ENCODE data around the gene TCF3.
"Not testable (repeated sequence)": the region's sequence is repeated elsewhere in the genome, so short reads cannot be mapped to it uniquely, and the experiment has no call there.

Gene TCF3

DNA sequence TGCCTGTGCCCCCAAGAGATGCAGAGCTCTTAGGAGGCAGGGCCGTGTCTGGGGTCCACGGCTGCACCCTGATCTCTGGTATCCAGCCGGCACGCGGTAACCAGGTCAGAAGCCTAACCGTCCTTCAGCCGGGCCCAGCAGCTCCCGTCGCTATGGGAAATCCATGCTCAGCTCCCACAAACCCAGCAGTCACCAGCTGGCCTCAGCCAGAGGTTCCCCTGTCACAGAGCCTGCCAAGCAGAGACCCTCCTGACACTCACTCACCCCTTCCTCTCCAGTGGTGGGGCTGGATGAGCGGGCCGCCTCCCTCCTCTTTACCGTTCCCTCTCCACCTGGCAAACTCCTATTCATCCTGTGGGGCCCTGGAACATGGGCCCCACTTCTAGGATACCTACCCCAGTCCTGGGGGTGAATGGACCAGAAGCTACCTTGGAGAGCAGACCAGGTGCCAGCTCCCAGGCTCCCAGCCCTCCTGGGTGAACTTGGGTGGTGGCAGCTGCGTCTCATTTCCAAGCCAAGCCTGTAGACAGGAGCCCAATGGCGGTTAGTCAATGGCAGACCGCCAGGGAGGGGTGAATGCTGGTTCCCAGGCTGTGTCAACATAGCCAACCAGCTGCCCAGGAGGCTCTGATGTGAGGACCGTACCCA, 21.4 kb upstream of the TCF3 start:
- DNase-seq (ENCODE audit: low read depth, low spot score), result no peak
- CTCF ChIA-PET, result interaction anchor here (0.9 to 4.5 kb wide), 20 partner anchors 7 to 175 kb away, joined by 3 to 143 read pairs (median 12); partner anchors contain the start of gene REXO1
- POLR2A ChIA-PET, result interaction anchor here (0.6 kb wide), 1 partner anchor 203 kb away, joined by 3 read pairs; no protein-coding TSS in a partner anchor
- TF ChIP-seq, protein P1, sequence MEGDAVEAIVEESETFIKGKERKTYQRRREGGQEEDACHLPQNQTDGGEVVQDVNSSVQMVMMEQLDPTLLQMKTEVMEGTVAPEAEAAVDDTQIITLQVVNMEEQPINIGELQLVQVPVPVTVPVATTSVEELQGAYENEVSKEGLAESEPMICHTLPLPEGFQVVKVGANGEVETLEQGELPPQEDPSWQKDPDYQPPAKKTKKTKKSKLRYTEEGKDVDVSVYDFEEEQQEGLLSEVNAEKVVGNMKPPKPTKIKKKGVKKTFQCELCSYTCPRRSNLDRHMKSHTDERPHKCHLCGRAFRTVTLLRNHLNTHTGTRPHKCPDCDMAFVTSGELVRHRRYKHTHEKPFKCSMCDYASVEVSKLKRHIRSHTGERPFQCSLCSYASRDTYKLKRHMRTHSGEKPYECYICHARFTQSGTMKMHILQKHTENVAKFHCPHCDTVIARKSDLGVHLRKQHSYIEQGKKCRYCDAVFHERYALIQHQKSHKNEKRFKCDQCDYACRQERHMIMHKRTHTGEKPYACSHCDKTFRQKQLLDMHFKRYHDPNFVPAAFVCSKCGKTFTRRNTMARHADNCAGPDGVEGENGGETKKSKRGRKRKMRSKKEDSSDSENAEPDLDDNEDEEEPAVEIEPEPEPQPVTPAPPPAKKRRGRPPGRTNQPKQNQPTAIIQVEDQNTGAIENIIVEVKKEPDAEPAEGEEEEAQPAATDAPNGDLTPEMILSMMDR (IDR thresholded peaks at IDR 0.05; ENCODE audit: insufficient read depth, low read length, missing control alignments), result no peak
- H3K4me3 ChIP-seq (ENCODE audit: low read depth, low read length), result no peak overlapping the region

DNA sequence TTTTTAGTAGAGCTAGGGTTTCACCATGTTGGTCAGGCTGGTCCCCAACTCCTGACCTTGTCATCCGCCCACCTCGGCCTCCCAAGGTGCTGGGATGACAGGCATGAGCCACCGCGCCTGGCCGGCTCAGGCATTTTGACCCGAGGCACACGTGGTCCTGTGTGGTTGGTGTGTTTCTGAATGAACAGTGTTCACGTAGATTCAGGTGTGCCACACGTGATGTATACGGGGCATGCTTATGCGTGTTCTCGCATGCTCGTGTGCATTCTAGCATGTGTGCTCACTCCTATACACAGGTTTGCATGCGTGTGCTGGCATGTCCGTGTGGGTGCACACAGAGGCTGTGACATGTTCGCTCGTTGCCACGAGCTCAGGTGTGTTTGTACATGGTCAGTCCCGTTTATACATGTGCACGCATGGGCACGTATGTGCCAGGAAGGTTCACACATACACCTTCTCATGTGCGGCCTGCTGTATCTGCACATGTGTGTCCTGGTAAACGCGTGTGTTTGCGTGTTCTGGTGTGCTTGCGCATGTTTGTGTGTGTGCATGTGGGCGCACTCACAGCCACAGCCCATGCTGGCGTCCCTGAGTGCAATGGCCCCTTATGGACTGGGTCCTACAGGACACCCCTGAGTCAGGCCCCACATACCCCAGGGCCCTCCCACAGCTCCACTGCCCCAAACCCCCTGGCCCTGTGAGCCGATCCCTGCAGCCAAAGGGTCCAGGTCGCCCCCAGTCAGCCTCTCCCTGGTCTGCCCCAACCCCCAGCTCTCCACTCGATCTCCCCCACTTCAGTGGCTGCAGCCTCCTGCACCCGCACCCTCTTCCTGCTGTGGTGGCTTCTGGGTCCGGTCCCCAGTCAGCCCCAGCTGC, 20.6 kb upstream of the TCF3 start:
- no peak for DNase-seq (ENCODE audit: low read depth, low spot score)
- TF ChIP-seq, protein P1 (IDR thresholded peaks at IDR 0.05; ENCODE audit: insufficient read depth, low read length, missing control alignments), result no peak
- H3K4me3 ChIP-seq (ENCODE audit: low read depth, low read length), result no peak overlapping the region
- ChIA-PET POLR2A (interaction anchor here (0.6 to 0.7 kb wide), 2 partner anchors 67 to 203 kb away, joined by 3 read pairs; partner anchors contain the start of gene UQCR11), CTCF (interaction anchor here (0.6 to 4.5 kb wide), 60 partner anchors 8 to 200 kb away, joined by 3 to 143 read pairs (median 5); partner anchors contain the start of genes REXO1 and UQCR11)

DNA sequence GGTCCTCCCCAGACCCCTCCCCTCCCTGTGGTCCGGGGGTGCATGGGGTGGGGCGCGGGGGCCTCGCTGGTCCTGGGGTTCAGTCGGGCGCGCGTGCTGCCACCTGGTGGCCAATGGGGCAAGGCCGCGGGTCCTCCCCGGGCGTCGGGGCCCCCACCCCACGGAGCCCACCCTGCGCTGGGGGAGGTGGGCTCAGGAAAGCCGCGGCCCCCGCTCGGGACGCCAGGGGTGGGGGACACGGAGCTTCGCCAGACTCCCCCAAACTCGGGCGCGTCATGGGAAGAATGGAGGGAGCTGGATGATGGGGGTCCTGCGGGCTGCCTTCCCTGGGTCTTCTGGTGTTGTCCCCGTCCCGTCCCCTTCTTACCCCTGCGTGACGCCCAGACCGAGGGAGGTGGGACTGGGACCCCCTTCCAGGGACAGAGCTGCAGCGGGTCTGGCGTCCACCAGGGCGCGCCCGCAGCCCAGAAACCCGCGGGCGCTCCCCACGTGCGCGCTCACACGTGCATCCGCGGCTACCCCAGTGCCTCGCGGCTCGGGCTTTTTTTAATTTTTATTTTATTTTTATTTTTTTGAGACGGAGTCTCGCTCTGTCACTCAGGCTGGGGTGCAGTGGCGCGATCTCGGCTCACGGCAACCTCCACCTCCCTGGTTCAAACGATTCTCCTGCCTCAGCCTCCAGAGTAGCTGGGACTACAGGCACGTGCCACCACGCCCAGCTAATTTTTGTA, 19.8 kb upstream of the TCF3 start:
- ChIA-PET POLR2A (interaction anchor here (0.7 kb wide), 1 partner anchor 66 kb away, joined by 3 read pairs; the partner anchor contains the start of gene UQCR11), CTCF (interaction anchor here (0.6 to 4.5 kb wide), 59 partner anchors 9 to 199 kb away, joined by 3 to 143 read pairs (median 5); partner anchors contain the start of genes REXO1 and UQCR11)
- peak overlapping the region; percentile 42 for H3K4me3 ChIP-seq (ENCODE audit: low read depth, low read length)
- TF ChIP-seq, protein P1 (IDR thresholded peaks at IDR 0.05; ENCODE audit: insufficient read depth, low read length, missing control alignments), result peak; percentile 88
- DNase-seq (ENCODE audit: low read depth, low spot score), result no peak

DNA sequence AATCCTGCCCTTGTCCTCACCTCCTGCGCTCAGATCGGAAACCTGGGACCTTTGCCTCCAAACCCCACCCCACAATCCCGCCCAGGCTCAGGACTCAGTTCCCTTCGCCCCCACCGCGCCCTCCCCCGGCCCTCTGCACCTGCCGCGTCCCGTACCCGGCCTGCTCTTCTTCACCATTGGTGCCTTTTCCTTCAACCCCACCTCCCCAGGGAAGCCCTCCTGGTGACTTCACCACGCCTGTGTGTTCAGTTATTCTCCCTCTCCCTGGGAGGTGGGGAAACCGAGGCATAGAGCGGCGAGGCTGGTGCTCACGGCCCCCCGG, 19.3 kb upstream of the TCF3 start:
- POLR2A ChIA-PET, result no interaction called here
- CTCF ChIA-PET, result interaction anchor here (0.9 to 4.5 kb wide), 43 partner anchors 10 to 198 kb away, joined by 3 to 143 read pairs (median 8); partner anchors contain the start of genes REXO1 and UQCR11
- no peak overlapping the region for H3K4me3 ChIP-seq (ENCODE audit: low read depth, low read length)
- TF ChIP-seq, protein P1 (IDR thresholded peaks at IDR 0.05; ENCODE audit: insufficient read depth, low read length, missing control alignments), result no peak
- DNase-seq (ENCODE audit: low read depth, low spot score), result no peak

DNA sequence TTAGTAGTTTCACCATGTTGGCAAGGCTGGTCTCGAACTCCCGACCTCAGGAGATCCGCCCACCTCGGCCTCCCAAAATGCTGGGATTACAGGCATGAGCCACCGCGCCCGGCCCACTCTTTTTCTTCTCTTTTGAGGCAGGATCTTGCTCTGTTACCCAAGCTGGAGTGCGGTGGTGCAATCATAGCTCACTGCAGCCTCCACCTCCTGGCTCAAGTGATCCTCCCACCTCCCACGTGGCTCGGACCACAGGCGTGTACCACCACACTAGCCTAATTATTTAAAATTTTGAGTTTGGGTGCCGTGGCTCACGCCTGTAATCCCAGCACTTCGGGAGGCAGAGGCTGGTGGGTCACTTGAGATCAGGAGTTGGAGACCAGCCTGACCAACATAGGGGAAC, 18.3 kb upstream of the TCF3 start:
- POLR2A ChIA-PET; DNase-seq (ENCODE audit: low read depth, low spot score); H3K4me3 ChIP-seq (ENCODE audit: low read depth, low read length): not testable (repeated sequence)
- CTCF ChIA-PET, result interaction anchor here (1.1 to 4.5 kb wide), 15 partner anchors 10 to 132 kb away, joined by 3 to 143 read pairs (median 12); no protein-coding TSS in a partner anchor

DNA sequence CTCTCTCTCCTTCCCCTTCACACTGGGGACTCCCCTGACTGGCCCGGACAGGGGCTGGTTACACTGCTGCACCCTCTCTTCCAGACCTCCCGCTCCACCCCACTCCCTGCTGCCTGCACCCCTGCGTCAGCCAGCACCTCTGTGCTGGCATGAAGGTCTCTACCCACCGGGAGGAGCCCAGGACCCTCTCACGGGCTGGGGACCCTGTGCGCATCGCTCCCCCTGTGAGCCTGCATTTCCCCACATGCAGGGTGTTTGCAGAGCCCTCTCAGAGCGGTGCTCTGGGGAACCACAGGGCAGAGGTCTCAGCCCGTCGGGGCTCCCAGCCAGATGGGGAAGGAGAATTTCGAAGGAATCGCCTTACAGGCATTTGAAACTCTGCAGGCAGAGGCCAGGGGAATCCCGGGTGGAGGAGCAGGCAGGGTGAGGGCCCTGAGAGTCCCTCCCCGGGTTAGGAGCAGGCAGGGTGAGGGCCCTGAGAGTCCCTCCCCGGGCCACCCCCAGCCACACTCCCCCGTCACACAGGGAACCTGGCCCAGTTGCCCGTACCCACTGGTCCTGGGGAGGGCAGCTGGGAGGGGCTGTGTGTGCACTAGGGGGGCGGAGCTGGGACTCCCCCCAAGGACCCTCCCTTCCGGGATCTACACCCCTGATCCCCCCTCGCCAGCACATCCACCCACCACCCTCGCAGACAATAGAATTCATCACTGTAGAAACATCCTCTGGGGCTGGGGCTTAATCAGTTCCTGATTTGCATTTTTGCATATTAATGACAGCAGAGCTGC, 16.3 kb upstream of the TCF3 start:
- DNase-seq (ENCODE audit: low read depth, low spot score), result no peak
- TF ChIP-seq, protein P1 (IDR thresholded peaks at IDR 0.05; ENCODE audit: insufficient read depth, low read length, missing control alignments), result no peak
- ChIA-PET CTCF (interaction anchor here (1.0 kb wide), 2 partner anchors 10 to 103 kb away, joined by 3 to 5 read pairs; no protein-coding TSS in a partner anchor), POLR2A (no interaction called here)
- no peak overlapping the region for H3K4me3 ChIP-seq (ENCODE audit: low read depth, low read length)
